GM21737 (cell line): ENCODE measurements around the gene ZNF548.
"Not testable (repeated sequence)": the region's sequence is repeated elsewhere in the genome, so short reads cannot be mapped to it uniquely, and the experiment has no call there.

Experiments
- ATAC-seq: cut with Tn5 transposase; IDR thresholded peaks from one replicate; pipeline ENCODE4 v1.9.1; 2021; ENCODE audit warnings: mild to moderate bottlenecking, moderate library complexity; ENCODE audit not compliant: unreplicated experiment

The ZNF548 gene

GRCh38 chr19:57389730-57390598 lies at the start of gene ZNF548:
ZNF548 (plus strand) TSS chr19:57389854; CDS start chr19:57390100, 246 bp downstream.
- ATAC-seq = peak; percentile 94

- no peak for ATAC-seq
Measured at GRCh38 chr19:57342582-57342981, 47.1 kb upstream of the ZNF548 start.

DNA sequence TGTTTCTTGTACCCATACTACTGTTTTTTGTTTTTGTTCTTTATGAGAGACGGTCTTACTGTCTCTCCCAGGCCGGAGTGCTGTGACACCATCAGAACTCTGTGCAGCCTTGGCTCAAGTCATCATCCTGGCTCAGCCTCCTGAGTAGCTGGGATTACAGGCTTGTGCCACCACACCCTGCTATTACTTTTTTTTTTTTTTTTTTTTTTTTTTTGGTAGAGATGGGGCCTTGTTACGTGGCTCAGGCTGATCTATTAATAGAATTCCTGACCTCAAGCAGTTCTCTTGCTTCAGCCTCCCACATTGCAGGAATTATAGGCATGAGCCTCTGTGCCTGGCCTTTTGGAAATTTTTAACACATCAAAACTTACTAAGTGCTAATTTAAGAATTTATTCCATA lies 41.5 kb upstream of the ZNF548 start:
- ATAC-seq = no peak

GRCh38 chr19:57350877-57351805 lies 38.5 kb upstream of the ZNF548 start, which contains the start of gene ZNF304:
ZNF304 (plus strand) TSS chr19:57351271; CDS start chr19:57351665, 394 bp downstream.
- peak; percentile 91 for ATAC-seq

- ATAC-seq = peak; percentile 12
Measured at GRCh38 chr19:57351867-57352266, 37.8 kb upstream of the ZNF548 start.

GRCh38 chr19:57355916-57356315 lies 33.7 kb upstream of the ZNF548 start:
- ATAC-seq = no peak

GRCh38 chr19:57357406-57357805 lies 32.2 kb upstream of the ZNF548 start:
- no peak for ATAC-seq

DNA sequence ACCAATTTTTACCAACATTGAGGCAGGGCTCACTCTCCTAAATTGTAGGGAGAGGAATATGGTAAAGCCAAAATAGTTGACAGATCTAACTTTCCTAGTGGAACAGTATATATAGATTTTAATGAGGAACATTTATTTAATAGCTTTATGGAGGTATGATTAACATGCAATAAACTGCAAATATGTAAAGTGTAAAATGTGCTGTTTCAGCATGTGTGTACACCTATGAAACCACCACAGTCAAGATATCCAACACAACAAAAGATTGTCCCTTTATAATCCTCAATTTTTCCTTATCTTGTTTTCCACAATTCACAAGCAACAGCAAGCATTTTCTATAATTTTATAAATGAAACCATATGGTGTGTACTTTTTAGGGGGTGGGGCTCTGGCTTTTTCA lies 30.4 kb upstream of the ZNF548 start:
- no peak for ATAC-seq

GRCh38 chr19:57362419-57362818 lies 27.2 kb upstream of the ZNF548 start:
- ATAC-seq = no peak

- ATAC-seq = peak; percentile 89
Measured at GRCh38 chr19:57362997-57363687, 26.5 kb upstream of the ZNF548 start, which contains the start of the genes TRAPPC2B and ZNF547. TRAPPC2B (plus strand) TSS chr19:57363551; CDS start chr19:57364834, 1,283 bp downstream. ZNF547 (plus strand) TSS chr19:57363551; CDS start chr19:57368556, 5,005 bp downstream.

- no peak for ATAC-seq
Measured at GRCh38 chr19:57363688-57364181, 25.9 kb upstream of the ZNF548 start.

DNA sequence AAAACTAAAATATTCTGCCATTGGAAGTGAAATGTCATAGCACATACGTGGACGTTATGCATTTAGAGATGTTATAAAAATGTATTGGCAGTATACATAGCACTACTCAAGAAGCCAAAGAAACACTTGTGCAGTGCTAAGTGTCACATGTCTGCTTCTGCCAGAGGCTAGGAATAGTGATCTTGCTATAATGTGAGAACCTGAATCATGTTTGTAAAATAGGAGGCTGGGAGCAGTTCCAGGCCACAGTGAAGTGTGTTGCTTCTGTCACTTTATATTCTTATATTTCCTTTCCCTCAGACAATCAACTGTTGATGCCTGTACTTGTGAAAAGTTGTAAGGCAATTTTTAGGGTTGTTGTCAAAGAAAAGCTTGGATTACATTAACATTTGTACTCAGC lies 22.9 kb upstream of the ZNF548 start:
- ATAC-seq = no peak

DNA sequence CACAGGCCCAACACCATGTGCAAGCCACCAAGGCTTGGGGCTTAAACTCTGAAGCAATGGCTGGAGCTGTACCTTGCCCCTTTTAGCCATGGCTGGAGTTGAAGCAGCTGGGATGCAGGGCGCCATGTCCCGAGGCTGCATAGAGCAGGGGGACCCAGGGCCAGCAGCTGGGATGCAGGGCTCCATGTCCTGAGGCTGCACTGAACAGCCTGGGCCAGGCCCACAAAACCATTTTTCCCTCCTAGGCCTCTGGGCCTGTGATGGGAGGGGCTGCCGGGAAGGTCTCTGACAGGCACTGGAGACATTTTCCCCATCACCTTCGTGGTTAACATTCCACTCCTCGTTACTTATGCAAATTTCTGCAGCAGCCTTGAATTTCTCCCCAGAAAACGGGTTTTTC lies 15.5 kb upstream of the ZNF548 start:
- ATAC-seq = no peak

- not testable (repeated sequence) for ATAC-seq
Measured at GRCh38 chr19:57374647-57375046, 15.0 kb upstream of the ZNF548 start.

- ATAC-seq = no peak
Measured at GRCh38 chr19:57376151-57376550, 13.5 kb upstream of the ZNF548 start.

GRCh38 chr19:57377498-57378146 lies 12.0 kb upstream of the ZNF548 start:
- no peak for ATAC-seq

DNA sequence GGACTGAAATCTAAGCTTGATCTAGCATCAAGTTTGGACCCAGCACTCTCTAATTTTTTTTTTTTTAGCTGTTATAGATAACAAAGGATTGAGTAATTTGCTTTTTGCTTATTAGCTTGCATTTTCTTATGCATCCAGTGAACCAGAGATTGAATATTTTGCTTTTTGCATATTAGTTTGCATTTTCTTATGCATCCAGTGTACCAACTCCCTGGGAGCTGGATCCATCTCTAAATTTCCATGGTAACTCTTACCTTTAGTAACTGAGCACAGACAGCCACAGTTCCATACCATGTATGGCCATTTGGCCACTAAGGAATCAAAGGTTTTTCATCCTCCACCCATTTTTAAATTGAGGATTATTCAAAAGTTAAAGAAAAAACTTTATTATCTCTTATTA lies 8.7 kb upstream of the ZNF548 start:
- ATAC-seq = no peak

DNA sequence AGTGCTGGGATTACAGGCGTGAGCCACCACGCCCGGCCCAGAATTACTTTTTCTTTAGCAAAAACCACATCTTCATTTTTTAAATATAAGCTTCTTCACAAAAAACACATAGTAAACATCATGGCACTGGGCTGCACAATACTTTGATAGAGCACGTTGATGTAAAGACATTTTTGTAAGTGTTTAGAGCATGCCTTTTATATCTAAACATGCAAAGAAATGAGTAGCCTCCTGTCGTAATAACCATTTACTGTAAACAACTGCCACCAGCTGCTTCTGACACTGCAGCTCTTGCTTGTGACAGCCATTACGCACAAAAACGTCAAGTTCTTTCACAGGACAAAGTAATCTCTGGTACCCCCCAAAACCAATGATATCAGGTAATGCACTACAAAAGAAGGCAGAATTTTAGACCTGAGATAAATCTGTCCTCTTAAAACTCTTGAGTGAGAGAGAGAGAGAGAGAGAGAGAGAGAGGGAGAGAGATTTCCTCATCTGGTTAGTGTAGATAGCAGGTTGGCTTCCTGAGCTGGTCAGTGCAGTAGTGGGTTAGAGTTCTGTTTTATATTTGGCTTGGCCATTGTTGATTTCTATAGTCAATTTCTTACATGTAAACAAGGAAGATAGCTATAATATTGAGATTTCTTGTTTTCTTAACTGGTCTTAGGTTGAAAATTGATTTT lies 6.7 kb upstream of the ZNF548 start:
- ATAC-seq = no peak

- no peak for ATAC-seq
Measured at GRCh38 chr19:57389194-57389729, 392 bp upstream of the ZNF548 start.
